GM18517 (cell line): ENCODE measurements around the gene SNTG2.

Experiments
- ATAC-seq: cut with Tn5 transposase; IDR thresholded peaks from one replicate; pipeline ENCODE4 v1.9.1; 2021; ENCODE audit warnings: mild to moderate bottlenecking, moderate library complexity; ENCODE audit not compliant: unreplicated experiment

Gene SNTG2

DNA sequence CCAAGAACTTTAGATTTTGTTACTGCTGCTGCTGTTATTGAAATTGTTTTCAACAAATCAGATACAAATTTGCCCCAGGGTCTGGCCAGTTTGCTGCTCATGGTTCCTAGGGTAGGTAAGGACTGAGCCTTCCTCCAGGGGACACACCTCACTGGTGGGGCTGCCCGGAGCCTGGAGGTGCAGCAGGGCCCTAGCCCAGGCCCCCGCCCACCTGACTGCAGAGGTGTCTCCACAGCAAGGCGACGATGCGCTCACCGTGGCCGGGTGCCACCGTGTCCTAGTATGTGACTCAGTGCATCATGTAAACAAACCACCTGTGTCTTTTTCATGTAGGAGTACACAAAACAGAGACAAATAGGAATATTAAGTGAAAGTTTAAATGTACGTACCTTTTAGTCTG, 309.1 kb downstream of the SNTG2 start:
- no peak for ATAC-seq

DNA sequence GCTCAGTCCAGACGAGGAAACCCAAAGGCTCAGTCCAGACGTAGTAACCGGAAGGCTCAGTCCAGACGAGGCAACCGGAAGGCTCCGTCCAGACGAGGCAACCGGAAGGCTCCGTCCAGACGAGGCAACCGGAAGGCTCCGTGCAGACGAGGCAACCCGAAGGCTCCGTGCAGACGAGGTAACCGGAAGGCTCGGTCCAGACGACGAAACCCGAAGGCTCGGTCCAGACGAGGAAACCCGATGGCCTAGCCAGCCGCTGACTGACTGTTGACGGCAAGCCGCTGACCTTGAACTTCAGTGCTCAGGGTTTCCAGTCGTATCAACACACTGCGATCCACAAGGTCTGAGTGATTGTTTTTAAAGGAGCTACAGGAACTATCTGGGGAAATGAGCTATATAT, 312.0 kb downstream of the SNTG2 start:
- ATAC-seq = no peak

GRCh38 chr2:1265454-1265853, 314.8 kb downstream of the SNTG2 start:
- ATAC-seq = no peak

DNA sequence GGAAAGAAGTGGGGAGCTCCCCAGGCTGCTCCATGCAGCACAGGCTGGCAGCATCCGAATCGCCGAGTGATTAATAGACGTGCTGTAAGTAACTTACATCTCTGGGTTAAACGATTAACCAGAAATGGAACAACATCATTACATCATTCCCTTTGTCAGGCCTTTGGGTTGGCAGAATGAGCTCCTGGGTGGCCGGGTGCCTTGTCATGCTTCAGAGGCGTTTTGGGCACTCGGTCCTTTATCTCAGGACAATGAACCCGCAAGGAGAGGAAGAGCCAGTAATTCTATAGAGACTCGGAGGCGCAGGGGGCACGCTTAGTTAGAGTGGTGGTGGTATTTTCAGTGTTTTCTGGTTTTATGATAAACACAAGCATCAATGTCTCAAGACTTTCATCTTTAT, 315.7 kb downstream of the SNTG2 start:
- ATAC-seq = no peak

DNA sequence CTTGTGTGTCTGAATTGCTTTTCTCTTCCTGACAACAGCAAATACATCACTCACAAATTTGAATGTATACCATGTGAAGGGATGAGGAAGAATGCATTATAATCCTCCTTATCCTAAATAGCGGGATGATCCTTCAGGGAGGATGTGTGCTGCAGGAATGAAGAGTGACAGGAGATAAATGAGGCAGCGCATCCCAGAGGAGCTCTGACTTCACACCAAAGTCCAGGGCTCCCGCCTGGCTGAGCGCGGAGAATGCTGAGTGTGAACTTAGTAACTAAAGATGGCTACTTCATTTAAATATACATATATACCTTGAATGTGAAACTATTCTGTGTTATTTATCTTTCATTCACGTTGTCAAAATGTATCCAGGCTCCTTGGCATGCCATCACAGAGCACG, 317.4 kb downstream of the SNTG2 start:
- ATAC-seq = no peak

DNA sequence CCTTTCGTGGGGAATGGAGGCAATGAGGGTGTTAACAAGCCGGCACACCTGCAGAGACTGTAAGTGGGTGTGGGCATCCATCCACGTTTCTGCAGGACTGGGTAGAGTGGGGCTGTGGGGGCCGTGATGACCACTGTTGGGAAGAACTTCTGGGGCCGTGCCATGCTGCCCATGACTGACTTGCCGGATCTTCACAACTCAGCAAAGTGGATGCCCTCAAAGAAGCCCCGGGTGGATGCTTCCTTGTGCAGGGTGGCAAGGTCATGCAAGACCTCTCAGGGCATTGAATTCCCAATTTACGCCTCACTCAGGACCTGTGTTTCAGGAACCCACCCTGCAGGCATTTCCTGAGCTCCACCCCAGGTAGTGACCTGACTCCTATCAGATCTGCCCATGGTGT, 319.2 kb downstream of the SNTG2 start:
- no peak for ATAC-seq

GRCh38 chr2:1272835-1273234, 322.2 kb downstream of the SNTG2 start:
- no peak for ATAC-seq

GRCh38 chr2:1277634-1278033, 327.0 kb downstream of the SNTG2 start:
- ATAC-seq = no peak

GRCh38 chr2:1278125-1278524, 327.5 kb downstream of the SNTG2 start:
- ATAC-seq = no peak

DNA sequence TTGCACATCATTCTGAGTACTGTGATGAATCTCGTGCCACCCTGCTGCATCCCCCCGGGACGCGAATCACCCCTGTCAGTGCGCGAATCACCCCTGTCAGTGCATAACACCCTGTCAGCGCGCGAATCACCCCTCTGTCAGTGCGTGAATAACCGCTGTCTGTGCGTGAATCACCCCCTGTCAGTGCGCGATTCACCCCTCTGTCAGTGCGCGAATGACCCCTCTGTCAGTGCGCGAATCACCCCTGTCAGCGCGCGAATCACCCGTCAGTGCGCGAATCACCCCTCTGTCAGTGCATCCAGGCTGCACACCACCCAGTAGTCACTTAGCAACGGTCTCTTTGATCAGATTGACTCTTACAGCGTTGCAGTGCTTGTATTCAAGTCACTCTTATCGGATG, 328.2 kb downstream of the SNTG2 start:
- ATAC-seq = no peak

GRCh38 chr2:1282552-1282951, 331.9 kb downstream of the SNTG2 start:
- no peak for ATAC-seq

GRCh38 chr2:1283020-1283801, 332.6 kb downstream of the SNTG2 start:
- no peak for ATAC-seq

DNA sequence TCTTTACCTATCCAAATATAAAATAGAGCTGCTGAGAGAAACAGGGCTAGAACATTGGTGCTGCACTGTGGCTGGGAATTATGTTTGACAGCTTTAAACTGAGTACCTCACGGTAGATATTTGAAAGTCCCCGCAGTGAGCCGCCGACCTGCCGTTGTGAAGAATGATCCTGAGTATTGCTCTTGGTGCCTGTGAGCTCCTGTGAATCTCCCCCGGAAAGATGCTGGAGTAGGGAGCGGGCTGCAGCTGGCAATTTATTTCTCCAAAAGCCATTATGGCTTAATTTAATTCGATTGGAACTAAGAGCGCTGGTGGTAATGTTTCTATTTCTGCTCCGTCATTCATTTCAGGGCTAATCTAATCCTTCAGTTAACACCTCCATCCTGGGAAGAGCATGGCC, 333.2 kb downstream of the SNTG2 start:
- ATAC-seq = no peak

DNA sequence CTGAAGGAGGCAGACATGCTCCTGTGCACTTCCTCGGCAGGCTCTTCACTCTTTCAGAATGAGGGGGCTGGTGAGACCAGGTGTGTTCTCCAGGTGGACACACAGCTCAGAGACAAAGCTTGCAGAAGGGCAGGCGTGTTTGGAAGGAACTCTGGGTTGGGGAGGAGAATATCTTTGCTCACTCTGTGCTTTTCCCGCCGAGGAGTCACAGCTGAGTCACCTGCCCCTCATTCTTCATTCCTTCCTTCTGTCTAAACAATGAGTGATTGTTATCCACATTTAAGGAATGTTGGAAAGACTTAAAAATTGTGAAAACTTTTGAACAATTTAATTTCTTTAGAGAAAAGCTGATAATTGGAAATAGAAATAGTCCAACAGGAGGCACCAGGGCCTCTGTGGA, 336.3 kb downstream of the SNTG2 start:
- ATAC-seq = no peak

- ATAC-seq = no peak
Observed at GRCh38 chr2:1287427-1287826, 336.8 kb downstream of the SNTG2 start.

DNA sequence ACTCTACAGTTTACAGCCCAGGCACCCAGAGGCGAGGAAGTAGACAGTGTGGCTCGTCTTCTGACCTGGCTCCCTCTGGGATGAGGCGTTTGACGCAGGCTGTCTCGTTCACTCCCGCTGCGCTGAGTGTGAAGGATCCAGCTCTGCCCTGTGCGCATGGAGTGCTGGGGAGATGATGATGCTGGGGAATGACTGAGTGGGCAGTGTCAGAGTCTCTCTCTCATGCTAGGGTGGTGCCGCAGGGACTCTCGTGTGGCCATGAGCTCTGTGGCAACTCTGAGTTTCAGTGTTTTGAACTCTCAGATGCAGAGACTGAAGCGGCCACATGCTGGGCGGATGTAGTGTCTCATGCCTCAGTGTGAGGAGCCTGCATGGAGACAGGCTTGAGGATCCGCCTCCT, 344.3 kb downstream of the SNTG2 start:
- ATAC-seq = no peak

- ATAC-seq = no peak
Observed at GRCh38 chr2:1295740-1296139, 345.1 kb downstream of the SNTG2 start.

DNA sequence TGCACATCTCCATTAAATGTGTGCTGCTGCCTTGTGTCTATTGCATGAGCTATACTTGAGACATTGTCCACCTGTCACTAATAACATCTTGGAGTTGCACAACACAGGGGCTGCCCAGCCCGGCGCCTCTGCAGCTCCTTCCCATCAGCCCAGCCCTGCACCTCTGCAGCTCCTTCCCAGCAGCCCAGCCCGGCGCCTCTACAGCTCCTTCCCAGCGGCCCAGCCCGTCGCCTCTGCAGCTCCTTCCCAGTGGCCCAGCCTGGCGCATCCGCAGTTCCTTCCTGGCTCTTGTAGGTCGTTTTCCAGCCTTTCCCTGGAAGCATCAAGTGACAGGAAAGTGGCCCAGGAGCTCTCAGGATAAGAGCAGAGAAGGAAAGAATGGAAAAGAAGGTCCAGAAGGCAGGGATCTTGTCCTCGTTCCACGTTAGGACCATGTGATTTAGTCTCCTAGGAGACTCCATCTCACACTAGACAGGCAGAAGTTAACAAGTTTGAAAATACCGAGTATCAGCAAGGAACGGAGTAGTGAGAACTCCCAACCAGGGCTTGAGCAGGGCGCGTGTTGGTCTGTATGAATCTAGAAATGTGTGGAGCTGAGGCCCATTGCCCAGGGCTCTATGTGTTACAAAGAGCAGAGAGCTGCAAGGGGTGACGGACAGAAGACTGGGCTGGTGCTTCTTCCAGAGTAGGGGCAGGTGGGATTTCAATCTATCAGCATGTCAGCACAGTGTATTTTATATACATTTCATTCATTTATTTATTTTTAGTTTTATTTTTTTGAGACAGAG, 346.9 kb downstream of the SNTG2 start:
- no peak for ATAC-seq

DNA sequence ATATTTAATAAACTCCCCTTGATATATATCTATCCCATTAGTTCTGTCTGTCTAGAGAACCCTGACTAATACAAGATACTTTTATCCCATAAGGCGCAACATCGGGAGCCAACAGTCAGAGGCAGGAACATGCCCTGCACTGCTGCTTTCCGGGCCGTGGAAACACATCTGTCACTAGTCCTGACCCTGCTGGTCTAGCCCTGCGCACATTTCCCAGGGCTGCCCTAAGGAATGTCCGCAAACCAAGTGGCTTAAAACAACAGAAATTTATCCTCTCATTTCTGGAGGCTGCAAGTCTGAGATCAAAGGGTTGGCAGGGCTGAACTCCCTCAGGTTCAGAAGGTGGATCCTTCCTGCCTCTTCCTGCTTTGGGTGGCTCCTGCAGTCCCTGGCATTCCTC, 348.4 kb downstream of the SNTG2 start:
- no peak for ATAC-seq

GRCh38 chr2:1300284-1300683, 349.6 kb downstream of the SNTG2 start:
- ATAC-seq = no peak

DNA sequence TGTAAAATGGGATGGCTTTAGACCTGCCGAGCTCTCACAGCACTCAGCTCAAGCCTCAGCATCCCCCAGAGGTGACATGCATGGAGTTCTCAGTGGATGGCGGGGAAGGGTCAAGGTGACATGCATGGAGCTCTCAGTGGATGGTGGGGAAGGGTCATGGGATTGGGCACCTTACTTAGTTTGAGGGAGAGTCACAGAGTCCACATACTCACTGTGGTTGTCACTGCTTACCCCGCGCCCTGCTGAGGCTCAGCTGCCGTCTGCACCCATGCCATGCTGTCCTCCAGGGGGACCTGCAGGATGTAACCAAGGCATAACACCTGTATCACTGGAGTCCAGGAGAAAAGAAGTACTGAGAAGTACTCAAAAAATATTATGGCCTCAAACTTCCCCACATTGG, 350.4 kb downstream of the SNTG2 start:
- ATAC-seq = no peak

- ATAC-seq = no peak
Observed at GRCh38 chr2:1305342-1306013, 354.8 kb downstream of the SNTG2 start.
